OCI-LY3 (cell line): ENCODE data around the gene WDR93.

Experiments used
- CTCF ChIP-seq: fragments of 200-600, 300-600 bp; sonication (generic); IDR thresholded peaks from 2 replicates; pipeline ENCODE4 v1.5.1; 2014; ENCODE audit warnings: antibody characterized with exemption, low read length, low read depth
- EZH2phosphoT487 ChIP-seq: fragments of 200-600 bp; shearing (Covaris generic); IDR thresholded peaks from 2 replicates; pipeline ENCODE4 v1.6.1; 2018; ENCODE audit warnings: antibody characterized with exemption, mixed run types, low read depth

- TF ChIP-seq CTCF (no peak), EZH2phosphoT487 (no peak)
Measured at GRCh38 chr15:89743011-89743410, 52.4 kb downstream of the WDR93 start.
